Skeletal muscle tissue (tissue), 4 donors: ENCODE data around the gene HCK. TPM values are rescaled to one million over a fixed set of nuclear protein-coding genes. Genes with fewer than 3 reads are reported as not detected.

ENCODE experiments used
- H3K27ac ChIP-seq: one replicate; pipeline ENCODE4 v1.7.0; 2013; ENCODE audit warnings: mild to moderate bottlenecking, low read depth, low read length, inconsistent platforms
- H3K27me3 ChIP-seq, 3 donors: one replicate each; pipeline ENCODE4 v1.7.0; 2013; ENCODE audit warnings: low read length in 3 of 3; ENCODE audit not compliant: control insufficient read depth in 3 of 3, insufficient read depth in 3 of 3
- H3K36me3 ChIP-seq, 3 donors: one replicate each; pipeline ENCODE4 v1.7.0; 2013; ENCODE audit warnings: low read length in 3 of 3; ENCODE audit not compliant: control insufficient read depth in 3 of 3, insufficient read depth in 3 of 3
- H3K4me1 ChIP-seq, 3 donors: one replicate each; pipeline ENCODE4 v1.7.0; 2013; ENCODE audit warnings: low read length in 3 of 3, mild to moderate bottlenecking in 3 of 3; ENCODE audit not compliant: control insufficient read depth in 3 of 3, insufficient read depth in 3 of 3
- H3K4me3 ChIP-seq, 3 donors: one replicate each; pipeline ENCODE4 v1.7.0; 2013; ENCODE audit warnings: low read length in 3 of 3
- H3K9ac ChIP-seq, 3 donors: one replicate each; pipeline ENCODE4 v1.7.0; 2013; ENCODE audit warnings: low read length in 3 of 3, mild to moderate bottlenecking in 3 of 3, moderate library complexity in 2 of 3, low read depth in 1 of 3
- H3K9me3 ChIP-seq, 3 donors: one replicate each; pipeline ENCODE4 v1.7.0; 2013; ENCODE audit warnings: low read length in 3 of 3; ENCODE audit not compliant: control insufficient read depth in 3 of 3
- total RNA-seq: library from RNA; depleted of rRNA; stranded (reverse); fragments of >200 nt; gene quantifications from one replicate; pipeline ENCODE4 v1.2.3, GENCODE V29; 2014
- donor health status: Osteomylitis.

HCK gene
- total RNA-seq, 1 donor from 2014 or later: 8.4 TPM

DNA sequence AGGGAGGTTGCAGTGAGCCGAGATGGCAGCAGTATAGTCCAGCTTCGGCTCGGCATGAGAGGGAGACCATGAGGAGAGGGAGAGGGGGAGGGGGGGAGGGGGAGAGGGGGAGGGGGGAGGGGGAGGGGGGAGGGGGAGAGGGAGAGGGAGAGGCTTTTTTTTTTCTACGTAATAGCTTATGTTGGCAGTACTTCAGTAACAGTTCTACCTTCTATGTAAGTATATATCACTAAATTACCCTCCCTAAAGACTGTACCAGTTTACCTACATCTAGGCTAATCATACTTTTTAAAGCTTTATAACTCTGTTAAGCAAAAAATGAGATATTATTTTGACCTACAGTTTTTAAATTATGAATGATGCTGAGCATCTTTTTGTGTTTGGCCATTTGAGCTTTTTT lies 71.0 kb downstream of the HCK start:
- H3K9me3 ChIP-seq: no peaks in the 10 kb centered on the region
- H3K27ac ChIP-seq: no peak overlapping the region
- no peak overlapping the region for H3K4me3 ChIP-seq
- H3K4me1 ChIP-seq: peaks cover 0 to 5% (median 0%) of the 10 kb centered on the region in 3 donors
- H3K9ac ChIP-seq: no peak overlapping the region
- peaks cover 0 to 4% (median 3%) of the 10 kb centered on the region in 3 donors for H3K36me3 ChIP-seq
- H3K27me3 ChIP-seq: no peaks in the 10 kb centered on the region

DNA sequence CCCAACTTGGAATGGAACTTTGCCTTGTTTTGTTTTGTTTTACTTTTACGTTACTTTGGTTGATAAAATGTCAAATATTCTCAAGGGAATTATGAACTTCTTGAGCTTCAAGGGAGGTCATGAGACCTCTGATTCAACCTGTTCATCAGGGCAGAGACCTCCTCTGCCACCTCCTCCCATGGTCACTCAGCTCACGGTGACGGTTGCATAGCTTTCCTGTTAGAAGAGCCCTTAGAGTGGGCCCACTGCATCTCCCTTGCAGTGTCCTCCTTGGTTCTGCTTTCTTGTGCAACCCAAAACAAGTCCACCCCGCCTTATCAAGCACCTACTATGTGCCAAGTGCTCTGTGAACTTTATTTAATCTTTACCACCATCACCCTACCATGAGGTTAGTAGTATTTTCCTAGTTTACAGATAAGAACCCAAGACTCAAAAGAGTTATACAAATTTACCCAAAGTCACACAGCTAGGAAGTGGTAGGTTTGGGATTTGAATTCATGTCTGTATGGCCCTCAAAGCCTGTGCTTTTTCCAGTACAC lies 72.9 kb downstream of the HCK start:
- H3K27me3 ChIP-seq: no peaks in the 10 kb centered on the region
- peaks cover 0 to 4% (median 3%) of the 10 kb centered on the region in 3 donors for H3K36me3 ChIP-seq
- H3K4me3 ChIP-seq: no peak overlapping the region
- H3K27ac ChIP-seq: no peak overlapping the region
- H3K9ac ChIP-seq: no peak overlapping the region
- H3K4me1 ChIP-seq: peaks cover 0 to 10% (median 0%) of the 10 kb centered on the region in 3 donors
- H3K9me3 ChIP-seq: no peaks in the 10 kb centered on the region

DNA sequence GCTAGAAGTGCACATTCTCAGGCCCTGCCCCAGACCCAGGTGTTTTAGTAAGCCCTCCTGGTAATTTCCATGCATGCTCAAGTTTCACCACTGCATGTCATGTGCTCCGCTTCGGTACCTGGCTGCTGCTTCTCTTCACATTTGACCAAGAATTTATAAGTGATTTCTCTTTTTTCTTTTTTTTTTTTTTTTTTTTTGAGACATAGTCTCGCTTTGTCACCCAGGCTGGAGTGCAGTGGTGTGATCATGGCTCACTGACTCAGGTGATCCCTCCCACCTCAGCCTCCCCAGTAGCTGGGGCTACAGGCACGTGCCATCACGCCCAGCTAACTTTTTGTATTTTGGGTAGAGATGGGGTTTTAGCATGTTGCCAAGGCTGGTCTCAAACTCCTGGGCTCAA lies 73.5 kb downstream of the HCK start:
- Histone ChIP-seq H3K9ac (no peak overlapping the region), H3K27me3 (no peaks in the 10 kb centered on the region), H3K4me1 (peaks cover 0 to 15% (median 0%) of the 10 kb centered on the region in 3 donors), H3K36me3 (peaks cover 0 to 4% (median 3%) of the 10 kb centered on the region in 3 donors), H3K9me3 (no peaks in the 10 kb centered on the region), H3K27ac (no peak overlapping the region), H3K4me3 (no peak overlapping the region)

DNA sequence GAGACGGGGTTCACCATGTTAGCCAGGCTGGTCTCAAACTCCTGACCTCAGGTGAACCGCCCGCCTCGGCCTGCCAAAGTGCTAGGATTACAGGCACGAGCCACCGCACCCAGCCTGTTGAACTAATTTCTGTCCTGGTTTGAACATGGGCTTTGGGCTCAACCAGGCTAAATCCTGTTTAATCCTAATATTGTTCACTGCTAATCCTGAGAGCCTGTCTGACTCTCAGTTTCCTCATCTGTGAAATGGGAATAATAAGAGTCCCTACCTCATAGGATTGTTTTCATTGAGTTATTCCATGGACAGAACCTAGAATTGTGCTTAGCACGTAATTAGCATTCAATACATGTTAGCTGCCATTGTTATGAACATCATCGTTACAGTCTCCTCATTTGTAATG lies 74.9 kb downstream of the HCK start:
- no peaks in the 10 kb centered on the region for H3K9me3 ChIP-seq
- no peak overlapping the region for H3K4me3 ChIP-seq
- peaks cover 0 to 4% (median 3%) of the 10 kb centered on the region in 3 donors for H3K36me3 ChIP-seq
- no peak overlapping the region for H3K9ac ChIP-seq
- H3K27me3 ChIP-seq: no peaks in the 10 kb centered on the region
- peaks cover 0 to 17% (median 6%) of the 10 kb centered on the region in 3 donors for H3K4me1 ChIP-seq
- H3K27ac ChIP-seq: no peak overlapping the region

DNA sequence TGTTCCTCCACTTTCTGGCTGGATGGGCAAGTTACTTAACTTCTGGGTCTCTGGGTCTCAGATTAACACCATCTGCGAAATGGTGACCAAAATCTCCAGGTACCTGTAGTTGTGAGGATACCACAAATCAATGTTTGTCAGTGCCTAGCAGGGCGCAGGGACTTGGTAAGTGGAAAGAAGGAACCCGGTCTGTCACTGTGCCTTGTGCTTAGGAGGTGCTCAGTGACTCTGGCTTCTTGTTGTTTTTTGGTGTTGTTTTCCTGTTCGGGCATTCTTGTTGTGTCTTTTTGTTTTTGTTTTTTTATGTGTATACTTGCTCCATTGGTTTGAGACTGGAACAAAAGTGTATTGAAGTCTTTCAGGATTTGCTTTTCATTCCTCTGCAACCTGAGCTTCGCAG lies 75.3 kb downstream of the HCK start:
- Histone ChIP-seq H3K4me1 (peaks cover 0 to 17% (median 6%) of the 10 kb centered on the region in 3 donors), H3K4me3 (no peak overlapping the region), H3K9ac (peak overlapping the region in 1 of 3 donors; percentile 3), H3K27me3 (no peaks in the 10 kb centered on the region), H3K27ac (no peak overlapping the region), H3K36me3 (peaks cover 0 to 4% (median 3%) of the 10 kb centered on the region in 3 donors), H3K9me3 (no peaks in the 10 kb centered on the region)

DNA sequence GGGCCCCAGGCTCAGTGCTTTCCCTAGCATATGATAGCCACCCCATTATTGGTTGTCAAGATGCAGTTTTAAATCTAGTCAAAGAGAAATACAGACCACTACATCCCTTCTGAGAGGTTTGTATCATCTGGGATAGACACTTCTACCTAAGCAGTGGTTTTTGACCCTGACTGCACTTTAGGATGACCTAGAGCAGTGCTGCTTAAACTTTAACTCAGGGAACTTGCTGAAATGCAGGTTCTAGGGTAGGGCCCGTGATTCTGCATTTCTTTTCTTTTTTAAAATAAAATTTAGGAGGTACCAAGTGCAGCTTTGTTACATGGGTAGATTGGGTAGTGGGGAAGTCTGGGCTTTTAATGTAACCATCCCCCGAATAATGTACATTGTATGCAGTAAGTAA lies 76.1 kb downstream of the HCK start:
- H3K27me3 ChIP-seq: no peaks in the 10 kb centered on the region
- no peak overlapping the region for H3K27ac ChIP-seq
- no peak overlapping the region for H3K9ac ChIP-seq
- peaks cover 0 to 9% (median 3%) of the 10 kb centered on the region in 3 donors for H3K36me3 ChIP-seq
- H3K9me3 ChIP-seq: no peaks in the 10 kb centered on the region
- H3K4me1 ChIP-seq: peaks cover 0 to 17% (median 6%) of the 10 kb centered on the region in 3 donors
- no peak overlapping the region for H3K4me3 ChIP-seq

DNA sequence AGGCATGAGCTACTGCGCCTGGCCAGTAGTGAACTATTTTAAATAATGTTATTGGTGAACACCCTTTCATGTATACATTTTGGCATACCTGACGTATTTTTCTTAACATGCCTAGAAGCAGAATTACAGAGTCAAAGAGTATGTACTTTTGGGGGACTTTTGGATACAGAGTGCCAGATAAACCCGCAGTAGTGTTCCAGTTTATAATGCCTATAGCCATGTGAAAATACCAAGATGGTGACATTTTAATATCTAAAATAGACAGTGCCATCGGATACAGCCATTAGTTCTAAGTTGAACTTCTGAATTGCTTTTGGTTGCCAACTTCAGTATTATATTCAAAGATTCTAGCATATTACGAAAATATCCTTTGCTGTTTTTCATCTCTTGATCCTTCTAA lies 77.8 kb downstream of the HCK start:
- H3K9me3 ChIP-seq: no peaks in the 10 kb centered on the region
- H3K9ac ChIP-seq: no peak overlapping the region
- H3K36me3 ChIP-seq: peaks cover 0 to 15% (median 1%) of the 10 kb centered on the region in 3 donors
- no peak overlapping the region for H3K4me3 ChIP-seq
- H3K27ac ChIP-seq: no peak overlapping the region
- H3K4me1 ChIP-seq: peaks cover 0 to 17% (median 6%) of the 10 kb centered on the region in 3 donors
- H3K27me3 ChIP-seq: no peaks in the 10 kb centered on the region

DNA sequence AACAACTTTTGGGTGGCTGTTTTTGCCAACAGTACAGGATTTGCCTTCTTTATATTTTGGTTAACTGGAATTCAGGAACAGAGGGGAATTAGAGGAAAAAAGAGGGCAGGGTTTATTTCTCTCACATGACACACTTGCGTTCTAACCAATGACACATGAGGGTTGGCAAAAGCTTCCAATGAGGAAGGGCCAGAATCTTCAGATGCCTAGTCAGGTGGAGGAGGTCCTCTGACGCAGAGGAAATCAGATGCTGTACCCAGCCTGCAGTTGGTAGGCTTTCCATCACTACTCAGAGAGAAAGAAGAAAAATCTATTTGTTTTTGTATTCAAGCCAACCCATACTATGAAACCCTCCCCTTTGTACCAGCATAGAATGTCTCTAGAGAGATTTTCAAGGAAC lies 78.3 kb downstream of the HCK start:
- H3K9me3 ChIP-seq: no peaks in the 10 kb centered on the region
- H3K27me3 ChIP-seq: no peaks in the 10 kb centered on the region
- no peak overlapping the region for H3K27ac ChIP-seq
- H3K36me3 ChIP-seq: peaks cover 0 to 12% (median 0%) of the 10 kb centered on the region in 3 donors
- H3K4me3 ChIP-seq: no peak overlapping the region
- peaks cover 0 to 17% (median 6%) of the 10 kb centered on the region in 3 donors for H3K4me1 ChIP-seq
- no peak overlapping the region for H3K9ac ChIP-seq

DNA sequence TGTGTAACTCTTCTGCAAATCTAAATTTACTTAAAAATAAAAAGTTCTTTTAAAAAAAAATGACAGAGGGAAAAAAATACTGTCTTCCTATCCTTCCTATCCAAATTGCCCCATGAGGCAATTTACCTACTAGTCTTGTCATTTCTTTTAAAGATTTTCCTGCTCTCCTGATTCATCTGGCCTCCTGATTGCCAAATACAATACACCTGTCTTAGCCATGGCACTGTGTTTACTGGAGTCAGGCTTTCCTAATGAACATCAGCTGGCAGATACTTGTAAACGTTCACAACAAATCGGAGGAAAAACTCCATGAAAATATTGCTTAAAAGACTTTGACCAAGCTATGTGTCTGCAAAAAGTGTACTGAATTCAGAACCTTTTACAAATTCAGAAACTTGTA lies 78.9 kb downstream of the HCK start:
- H3K27me3 ChIP-seq: no peaks in the 10 kb centered on the region

DNA sequence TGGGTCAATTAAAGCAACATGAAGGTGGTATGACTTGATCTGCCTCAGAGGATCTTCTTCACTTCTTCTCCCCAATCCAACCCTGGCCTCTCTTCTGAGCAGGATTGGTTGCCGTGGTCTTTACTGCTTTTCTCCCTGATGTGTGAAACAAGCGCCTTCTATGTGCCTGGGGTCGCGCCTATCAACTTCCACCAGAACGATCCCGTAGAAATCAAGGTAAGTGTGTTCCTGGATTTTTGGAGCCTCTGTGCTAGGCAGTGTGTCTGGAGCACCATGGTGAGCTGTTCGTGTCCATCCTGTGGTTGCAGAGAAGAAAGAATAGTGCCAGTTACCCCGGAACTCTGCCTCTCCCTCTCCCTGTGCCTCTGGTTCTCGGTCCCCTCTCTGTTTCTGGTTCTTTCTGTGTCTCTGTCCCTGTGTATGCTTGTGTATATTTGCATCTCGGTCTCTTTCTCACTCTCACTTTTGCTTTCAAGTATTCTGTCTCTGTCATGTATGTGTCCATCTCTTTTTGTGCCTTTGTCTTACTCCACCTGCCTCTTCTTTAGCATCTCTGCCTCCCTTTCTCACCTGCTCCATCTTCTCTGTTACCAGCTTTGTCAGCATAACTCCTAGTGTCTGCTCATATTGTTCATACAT lies 81.0 kb downstream of the HCK start:
- Histone ChIP-seq H3K27ac (no peak overlapping the region), H3K36me3 (peaks cover 11 to 38% (median 19%) of the 10 kb centered on the region in 3 donors), H3K4me1 (peaks cover 0 to 11% (median 6%) of the 10 kb centered on the region in 3 donors), H3K9ac (no peak overlapping the region), H3K4me3 (no peak overlapping the region), H3K9me3 (no peaks in the 10 kb centered on the region), H3K27me3 (no peaks in the 10 kb centered on the region)

More for the DNA sequence above, 78.9 kb downstream of the HCK start:
- Histone ChIP-seq H3K27ac (no peak overlapping the region), H3K9me3 (no peaks in the 10 kb centered on the region), H3K9ac (peak overlapping the region in 1 of 3 donors; percentile 5), H3K36me3 (peaks cover 0 to 17% (median 0%) of the 10 kb centered on the region in 3 donors), H3K4me3 (no peak overlapping the region), H3K4me1 (peaks cover 0 to 17% (median 6%) of the 10 kb centered on the region in 3 donors)
